Keratinocyte (primary cell): Measurements from ENCODE around the gene NUDT7.

Source experiments
- EZH2 ChIP-seq: IDR thresholded peaks from one replicate; pipeline ENCODE4 v1.6.1; 2012; ENCODE audit warnings: inconsistent platforms, mild to moderate bottlenecking, low read length, moderate library complexity
- TF ChIP-seq, protein P1 (sequence below), 3 experiments: IDR thresholded peaks in 1 of 3; conservative IDR thresholded peaks in 1 of 3; optimal IDR thresholded peaks in 1 of 3; 2 replicates in 2 of 3; 3 replicates in 1 of 3; pipeline versions ENCODE3 to v1.5.1; 2011; ENCODE audit warnings: low read length in 3 of 3, mild to moderate bottlenecking in 3 of 3, moderate library complexity in 2 of 3, control low read depth in 1 of 3, inconsistent platforms in 1 of 3; ENCODE audit not compliant: insufficient read depth in 2 of 3; ENCODE audit errors: extremely low read depth in 1 of 3

DNA sequence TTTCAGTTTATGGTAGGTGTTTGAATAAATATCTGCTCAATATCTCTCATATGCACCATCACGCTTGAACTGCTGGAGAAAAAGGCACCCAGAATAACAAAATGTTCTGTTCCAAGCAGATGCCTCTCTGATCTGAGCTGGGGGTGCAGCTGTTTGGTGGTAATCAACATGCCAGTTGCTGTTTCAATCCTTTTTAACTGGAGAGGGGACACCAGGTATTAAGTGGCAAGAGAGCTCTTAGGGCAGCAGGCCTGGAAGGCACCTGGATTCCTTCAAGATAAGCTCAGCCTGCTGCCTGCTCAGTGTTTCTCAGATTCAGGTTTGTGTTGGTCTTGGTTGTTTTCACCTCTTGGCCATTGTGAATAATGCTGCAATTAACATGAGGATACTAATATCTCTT is 38.9 kb downstream of the NUDT7 start:
- TF ChIP-seq, protein P1, sequence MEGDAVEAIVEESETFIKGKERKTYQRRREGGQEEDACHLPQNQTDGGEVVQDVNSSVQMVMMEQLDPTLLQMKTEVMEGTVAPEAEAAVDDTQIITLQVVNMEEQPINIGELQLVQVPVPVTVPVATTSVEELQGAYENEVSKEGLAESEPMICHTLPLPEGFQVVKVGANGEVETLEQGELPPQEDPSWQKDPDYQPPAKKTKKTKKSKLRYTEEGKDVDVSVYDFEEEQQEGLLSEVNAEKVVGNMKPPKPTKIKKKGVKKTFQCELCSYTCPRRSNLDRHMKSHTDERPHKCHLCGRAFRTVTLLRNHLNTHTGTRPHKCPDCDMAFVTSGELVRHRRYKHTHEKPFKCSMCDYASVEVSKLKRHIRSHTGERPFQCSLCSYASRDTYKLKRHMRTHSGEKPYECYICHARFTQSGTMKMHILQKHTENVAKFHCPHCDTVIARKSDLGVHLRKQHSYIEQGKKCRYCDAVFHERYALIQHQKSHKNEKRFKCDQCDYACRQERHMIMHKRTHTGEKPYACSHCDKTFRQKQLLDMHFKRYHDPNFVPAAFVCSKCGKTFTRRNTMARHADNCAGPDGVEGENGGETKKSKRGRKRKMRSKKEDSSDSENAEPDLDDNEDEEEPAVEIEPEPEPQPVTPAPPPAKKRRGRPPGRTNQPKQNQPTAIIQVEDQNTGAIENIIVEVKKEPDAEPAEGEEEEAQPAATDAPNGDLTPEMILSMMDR (optimal IDR thresholded peaks at IDR 0.05 in 1 of 3, IDR thresholded peaks at IDR 0.05 in 1 of 3, conservative IDR thresholded peaks at IDR 0.05 in 1 of 3; ENCODE audit: extremely low read depth in 1 of 3, insufficient read depth in 2 of 3, low read length in 3 of 3): no peak
- no peak for TF ChIP-seq EZH2
